GM12864 (cell line): Measurements from ENCODE around the gene ME2.

Source experiments
- DNase-seq: peaks from one replicate; pipeline ENCODE4 v3.0.0-alpha.2; 2011; ENCODE audit warnings: low read depth
- H3K4me3 ChIP-seq: 2 replicates; pipeline ENCODE4 v1.5.1; 2011; ENCODE audit warnings: mild to moderate bottlenecking, low read depth, low read length, control low read depth
- TF ChIP-seq, protein P1 (sequence below): IDR thresholded peaks from 2 replicates; pipeline ENCODE4 v1.5.1; 2011; ENCODE audit warnings: low read depth, mild to moderate bottlenecking, moderate library complexity, low read length, control low read depth, inconsistent platforms; ENCODE audit errors: missing control alignments

ME2 gene

DNA sequence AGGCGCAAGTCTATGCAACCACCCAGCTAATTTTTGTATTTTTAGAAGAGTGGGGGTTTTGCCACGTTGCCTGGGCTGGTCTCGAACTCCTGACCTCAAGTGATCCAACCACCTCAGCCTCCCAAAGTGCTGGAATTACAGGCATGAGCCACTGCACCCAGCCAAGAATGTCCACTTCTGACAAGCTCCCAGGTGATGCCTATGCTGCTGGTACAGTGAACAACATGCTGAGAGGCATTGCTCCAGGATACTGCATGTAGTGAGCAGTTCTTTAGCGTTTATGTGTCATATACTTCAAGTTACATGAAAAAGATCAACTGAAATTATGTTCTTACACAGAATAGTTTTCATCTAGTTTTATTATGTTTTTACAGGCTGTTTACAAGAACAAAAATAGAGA is 71.7 kb downstream of the ME2 start:
- TF ChIP-seq, protein P1, sequence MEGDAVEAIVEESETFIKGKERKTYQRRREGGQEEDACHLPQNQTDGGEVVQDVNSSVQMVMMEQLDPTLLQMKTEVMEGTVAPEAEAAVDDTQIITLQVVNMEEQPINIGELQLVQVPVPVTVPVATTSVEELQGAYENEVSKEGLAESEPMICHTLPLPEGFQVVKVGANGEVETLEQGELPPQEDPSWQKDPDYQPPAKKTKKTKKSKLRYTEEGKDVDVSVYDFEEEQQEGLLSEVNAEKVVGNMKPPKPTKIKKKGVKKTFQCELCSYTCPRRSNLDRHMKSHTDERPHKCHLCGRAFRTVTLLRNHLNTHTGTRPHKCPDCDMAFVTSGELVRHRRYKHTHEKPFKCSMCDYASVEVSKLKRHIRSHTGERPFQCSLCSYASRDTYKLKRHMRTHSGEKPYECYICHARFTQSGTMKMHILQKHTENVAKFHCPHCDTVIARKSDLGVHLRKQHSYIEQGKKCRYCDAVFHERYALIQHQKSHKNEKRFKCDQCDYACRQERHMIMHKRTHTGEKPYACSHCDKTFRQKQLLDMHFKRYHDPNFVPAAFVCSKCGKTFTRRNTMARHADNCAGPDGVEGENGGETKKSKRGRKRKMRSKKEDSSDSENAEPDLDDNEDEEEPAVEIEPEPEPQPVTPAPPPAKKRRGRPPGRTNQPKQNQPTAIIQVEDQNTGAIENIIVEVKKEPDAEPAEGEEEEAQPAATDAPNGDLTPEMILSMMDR: no peak
- DNase-seq: no peak
- H3K4me3 ChIP-seq: no peak overlapping the region

DNA sequence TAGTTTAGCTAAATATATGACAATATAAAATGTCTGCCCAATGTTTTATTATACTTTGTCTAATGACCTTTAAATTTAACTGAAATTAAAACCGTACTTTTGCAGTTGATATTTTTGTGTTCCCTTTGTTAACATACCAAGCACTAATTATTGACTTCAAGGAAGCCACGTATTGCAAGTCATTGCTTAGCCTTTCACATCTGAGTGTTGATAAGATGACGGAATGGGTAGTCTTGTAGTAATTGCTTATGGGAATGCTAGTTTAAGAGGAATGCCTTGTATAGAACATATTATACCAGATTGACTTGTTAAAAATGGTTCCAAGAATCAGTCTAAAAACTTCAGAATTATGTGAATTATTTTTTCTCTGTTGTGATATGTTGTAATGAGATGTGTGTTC is 74.9 kb downstream of the ME2 start:
- DNase-seq: no peak
- TF ChIP-seq, protein P1: no peak
- H3K4me3 ChIP-seq: no peak overlapping the region

DNA sequence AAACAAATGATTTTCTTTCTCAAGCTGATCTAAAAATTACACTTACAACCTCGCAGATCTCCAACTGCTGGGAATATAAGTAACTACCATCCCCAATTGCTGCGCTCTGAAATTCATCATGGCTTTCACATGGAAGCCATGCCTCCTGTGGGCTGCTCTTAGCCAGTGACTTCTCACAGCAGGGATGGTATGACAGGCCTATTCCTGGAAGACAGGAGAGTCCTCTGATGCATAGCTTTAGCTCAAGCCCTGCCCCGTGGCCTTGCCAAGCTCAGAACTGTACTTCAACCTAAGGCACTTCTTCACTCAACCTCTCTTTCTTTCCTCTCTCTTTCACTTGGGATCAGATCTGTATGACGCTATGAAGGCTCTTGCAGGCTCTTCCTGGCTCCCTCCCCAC is 76.3 kb downstream of the ME2 start:
- no peak for DNase-seq
- H3K4me3 ChIP-seq: no peak overlapping the region
- TF ChIP-seq, protein P1: no peak

DNA sequence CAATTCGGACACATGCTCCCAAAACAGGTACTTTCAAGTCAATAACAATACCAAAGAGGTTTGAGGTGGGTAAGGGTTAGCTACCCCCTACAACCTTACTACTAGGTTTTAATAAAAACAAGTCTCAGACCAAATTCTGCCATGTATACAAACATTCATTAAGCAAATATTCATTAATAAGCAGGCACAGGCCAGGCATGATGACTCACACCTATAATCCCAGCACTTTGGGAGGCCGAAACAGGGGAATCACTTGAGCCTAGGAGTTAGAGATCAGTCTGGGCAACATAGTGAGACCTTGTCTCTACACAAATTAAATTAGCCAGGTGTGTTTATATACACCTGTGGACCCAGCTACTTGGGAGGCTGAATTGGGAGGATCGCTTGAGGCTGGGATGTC is 77.2 kb downstream of the ME2 start:
- TF ChIP-seq, protein P1: no peak
- no peak overlapping the region for H3K4me3 ChIP-seq
- no peak for DNase-seq

DNA sequence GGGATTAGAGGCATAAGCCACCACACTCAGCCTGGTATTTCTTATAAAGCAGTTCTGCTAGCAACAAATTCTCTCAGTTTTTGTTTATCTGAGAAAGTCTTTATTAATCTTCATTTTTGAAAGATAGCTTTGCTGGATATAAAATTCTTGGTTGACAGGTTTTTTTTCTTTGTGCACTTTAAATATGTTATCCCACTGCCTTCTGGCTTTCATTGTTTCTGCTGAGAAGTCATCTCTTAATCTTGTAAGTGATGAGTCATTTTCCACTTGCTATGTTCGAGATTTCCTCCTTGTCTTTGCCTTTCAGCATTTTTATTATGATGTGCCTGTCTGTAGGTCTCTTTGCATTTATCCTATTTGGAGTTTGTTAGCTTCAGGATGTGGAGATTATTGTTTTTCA is 83.1 kb downstream of the ME2 start:
- DNase-seq: no peak
- TF ChIP-seq, protein P1: no peak
- no peak overlapping the region for H3K4me3 ChIP-seq

DNA sequence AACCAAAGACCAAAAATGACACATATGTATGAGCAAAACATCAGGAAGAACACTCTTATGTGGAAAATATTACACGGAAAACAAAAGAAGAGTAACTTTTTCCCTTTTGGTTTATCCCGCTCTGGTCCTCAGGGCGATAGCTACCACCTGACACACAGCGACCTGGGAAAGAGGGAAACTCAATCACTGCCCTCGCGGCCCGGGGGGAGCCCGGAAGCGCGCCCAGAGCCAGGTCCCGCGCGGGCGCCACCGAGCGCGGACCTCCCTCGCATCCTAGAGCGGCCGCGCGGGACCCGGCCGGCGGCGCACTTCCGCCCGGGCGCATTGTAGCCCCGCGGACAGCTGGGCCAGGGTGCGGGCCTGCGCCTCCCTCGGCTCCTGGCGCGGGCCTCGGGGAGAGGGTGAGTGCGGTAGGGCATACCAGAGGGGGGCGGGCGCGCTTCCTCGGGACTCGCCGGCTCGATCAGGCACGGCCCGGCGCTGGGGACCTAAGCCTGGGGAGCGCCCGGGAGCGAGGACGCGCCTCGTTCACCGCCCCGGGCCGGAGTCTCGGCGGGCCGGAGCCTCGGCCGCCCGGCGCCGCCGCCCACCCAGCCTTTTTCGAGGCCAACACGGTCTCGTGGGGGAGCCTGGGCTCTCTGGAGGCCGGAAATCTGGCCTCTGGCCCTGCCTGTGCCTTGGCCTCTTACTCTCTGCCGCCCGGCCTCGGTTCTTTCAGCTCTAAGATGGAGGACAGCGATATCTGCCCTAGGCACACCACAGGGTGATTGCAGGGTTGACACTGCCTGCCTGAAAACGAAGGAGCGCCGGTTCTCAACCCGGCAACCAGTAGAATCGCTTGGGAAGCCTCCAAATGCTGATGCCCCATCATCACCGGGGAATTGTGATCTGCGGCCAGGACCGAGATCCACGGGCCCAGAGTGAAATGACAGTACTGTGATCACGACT is 89.1 kb downstream of the ME2 start, which contains the start of gene ELAC1:
Gene ELAC1 (plus strand): TSS at position 327 of the 948 bp plus-strand sequence. CDS start 6,365 bp downstream, outside the sequence.
- TF ChIP-seq, protein P1: no peak
- peak; percentile 40 for DNase-seq
- peak within 1 kb of the TSS; percentile 71 for H3K4me3 ChIP-seq
